Rectal smooth muscle tissue (tissue), 1 donor: ENCODE results near the gene TXNDC2.
"Not testable (repeated sequence)": the region's sequence is repeated elsewhere in the genome, so short reads cannot be mapped to it uniquely, and the experiment has no call there.

Source experiments
- H3K27ac ChIP-seq: one replicate; pipeline ENCODE4 v1.7.0; 2013; ENCODE audit warnings: low read depth, low read length, inconsistent platforms
- H3K27me3 ChIP-seq: one replicate; pipeline ENCODE4 v1.7.0; 2013; ENCODE audit warnings: low read length; ENCODE audit not compliant: control insufficient read depth, insufficient read depth
- H3K36me3 ChIP-seq: one replicate; pipeline ENCODE4 v1.7.0; 2013; ENCODE audit warnings: low read length; ENCODE audit not compliant: control insufficient read depth, insufficient read depth
- H3K4me1 ChIP-seq: one replicate; pipeline ENCODE4 v1.7.0; 2013; ENCODE audit warnings: low read length; ENCODE audit not compliant: control insufficient read depth, insufficient read depth
- H3K4me3 ChIP-seq: one replicate; pipeline ENCODE4 v1.7.0; 2013; ENCODE audit warnings: low read length
- H3K9ac ChIP-seq: one replicate; pipeline ENCODE4 v1.7.0; 2013; ENCODE audit warnings: low read length

The TXNDC2 gene

GRCh38 chr18:9851511-9851910 lies 34.3 kb upstream of the TXNDC2 start:
- H3K9ac ChIP-seq: no peak overlapping the region
- no peak overlapping the region for H3K4me3 ChIP-seq
- H3K36me3 ChIP-seq: no peaks in the 10 kb centered on the region
- no peak overlapping the region for H3K27ac ChIP-seq
- H3K4me1 ChIP-seq: peaks cover 23% of the 10 kb centered on the region
- H3K27me3 ChIP-seq: no peaks in the 10 kb centered on the region

GRCh38 chr18:9852266-9853081 lies 33.3 kb upstream of the TXNDC2 start:
- no peak overlapping the region for H3K27ac ChIP-seq
- peaks cover 25% of the 10 kb centered on the region for H3K4me1 ChIP-seq
- H3K27me3 ChIP-seq: no peaks in the 10 kb centered on the region
- no peak overlapping the region for H3K9ac ChIP-seq
- no peaks in the 10 kb centered on the region for H3K36me3 ChIP-seq
- H3K4me3 ChIP-seq: no peak overlapping the region

- Histone ChIP-seq H3K27ac (peak overlapping the region; percentile 91), H3K9ac (no peak overlapping the region)
Observed at GRCh38 chr18:9854801-9855676, 30.7 kb upstream of the TXNDC2 start.

GRCh38 chr18:9855681-9856080 lies 30.1 kb upstream of the TXNDC2 start:
- no peak overlapping the region for H3K9ac ChIP-seq
- no peaks in the 10 kb centered on the region for H3K36me3 ChIP-seq
- H3K27ac ChIP-seq: peak overlapping the region; percentile 91
- H3K4me1 ChIP-seq: peaks cover 21% of the 10 kb centered on the region
- H3K27me3 ChIP-seq: no peaks in the 10 kb centered on the region
- H3K4me3 ChIP-seq: no peak overlapping the region

More at GRCh38 chr18:9854801-9855676, 30.7 kb upstream of the TXNDC2 start:
- Histone ChIP-seq H3K4me1 (peaks cover 21% of the 10 kb centered on the region), H3K4me3 (no peak overlapping the region), H3K36me3 (no peaks in the 10 kb centered on the region), H3K27me3 (no peaks in the 10 kb centered on the region)

GRCh38 chr18:9856092-9856491 lies 29.7 kb upstream of the TXNDC2 start:
- Histone ChIP-seq H3K27me3 (no peaks in the 10 kb centered on the region), H3K9ac (no peak overlapping the region), H3K36me3 (no peaks in the 10 kb centered on the region), H3K4me1 (peaks cover 21% of the 10 kb centered on the region), H3K4me3 (no peak overlapping the region), H3K27ac (peak overlapping the region; percentile 91)

GRCh38 chr18:9857479-9857998 lies 28.2 kb upstream of the TXNDC2 start:
- peaks cover 21% of the 10 kb centered on the region for H3K4me1 ChIP-seq
- not testable (repeated sequence) for H3K27ac ChIP-seq, H3K27me3 ChIP-seq, H3K36me3 ChIP-seq, H3K9ac ChIP-seq, H3K4me3 ChIP-seq

GRCh38 chr18:9858642-9859041 lies 27.1 kb upstream of the TXNDC2 start:
- no peak overlapping the region for H3K4me3 ChIP-seq
- no peaks in the 10 kb centered on the region for H3K27me3 ChIP-seq
- H3K4me1 ChIP-seq: peaks cover 21% of the 10 kb centered on the region
- no peaks in the 10 kb centered on the region for H3K36me3 ChIP-seq
- H3K9ac ChIP-seq: no peak overlapping the region
- H3K27ac ChIP-seq: no peak overlapping the region

GRCh38 chr18:9859232-9859631 lies 26.5 kb upstream of the TXNDC2 start:
- Histone ChIP-seq H3K36me3 (no peaks in the 10 kb centered on the region), H3K27me3 (no peaks in the 10 kb centered on the region), H3K4me1 (peaks cover 20% of the 10 kb centered on the region), H3K9ac (no peak overlapping the region), H3K4me3 (no peak overlapping the region), H3K27ac (no peak overlapping the region)

GRCh38 chr18:9860682-9861081 lies 25.1 kb upstream of the TXNDC2 start:
- no peak overlapping the region for H3K4me3 ChIP-seq
- no peak overlapping the region for H3K27ac ChIP-seq
- no peaks in the 10 kb centered on the region for H3K36me3 ChIP-seq

GRCh38 chr18:9861157-9861556 lies 24.6 kb upstream of the TXNDC2 start:
- Histone ChIP-seq H3K9ac (no peak overlapping the region), H3K27ac (no peak overlapping the region), H3K27me3 (no peaks in the 10 kb centered on the region), H3K4me3 (no peak overlapping the region), H3K36me3 (no peaks in the 10 kb centered on the region), H3K4me1 (peaks cover 5% of the 10 kb centered on the region)

More at GRCh38 chr18:9860682-9861081, 25.1 kb upstream of the TXNDC2 start:
- no peaks in the 10 kb centered on the region for H3K27me3 ChIP-seq
- H3K4me1 ChIP-seq: peaks cover 10% of the 10 kb centered on the region
- H3K9ac ChIP-seq: no peak overlapping the region

- Histone ChIP-seq H3K9ac (no peak overlapping the region), H3K27me3 (no peaks in the 10 kb centered on the region), H3K4me1 (no peaks in the 10 kb centered on the region), H3K27ac (no peak overlapping the region), H3K4me3 (no peak overlapping the region), H3K36me3 (no peaks in the 10 kb centered on the region)
Observed at GRCh38 chr18:9861933-9862332, 23.8 kb upstream of the TXNDC2 start.

- H3K36me3 ChIP-seq: no peaks in the 10 kb centered on the region
- H3K27me3 ChIP-seq: no peaks in the 10 kb centered on the region
- H3K9ac ChIP-seq: no peak overlapping the region
- no peak overlapping the region for H3K4me3 ChIP-seq
- no peaks in the 10 kb centered on the region for H3K4me1 ChIP-seq
- H3K27ac ChIP-seq: no peak overlapping the region
Observed at GRCh38 chr18:9862686-9863085, 23.1 kb upstream of the TXNDC2 start.
